ENCODE results near the gene TMEM179.

TMEM179 gene

DNA sequence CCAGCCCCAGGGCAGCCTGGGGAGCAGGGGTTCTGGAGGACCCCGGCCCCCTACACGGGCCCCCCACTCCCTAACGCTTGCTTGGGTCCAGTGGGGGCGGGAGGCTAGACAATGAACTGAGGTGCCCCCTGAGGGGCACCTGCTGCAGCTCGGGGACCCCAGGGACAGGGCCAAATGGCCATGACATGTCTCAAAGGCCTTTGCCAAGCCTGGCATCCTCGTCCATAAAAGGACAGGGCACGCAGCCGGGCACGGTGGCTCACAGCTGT is 36.7 kb downstream of the TMEM179 start:
- Histone ChIP-seq H3K4me1 (ENCODE audit: control insufficient read depth, insufficient read depth, low read length) (peaks cover 6% of the 10 kb centered on the region), H3K9ac (ENCODE audit: low read length) (no peak overlapping the region), H3K9me3 (ENCODE audit: control insufficient read depth, low read length) (no peaks in the 10 kb centered on the region), H3K36me3 (ENCODE audit: control insufficient read depth, insufficient read depth, low read length) (no peaks in the 10 kb centered on the region), H3K27me3 (ENCODE audit: control insufficient read depth, insufficient read depth, low read length) (peaks cover 48% of the 10 kb centered on the region), H3K4me3 (ENCODE audit: low read length) (no peak overlapping the region)

DNA sequence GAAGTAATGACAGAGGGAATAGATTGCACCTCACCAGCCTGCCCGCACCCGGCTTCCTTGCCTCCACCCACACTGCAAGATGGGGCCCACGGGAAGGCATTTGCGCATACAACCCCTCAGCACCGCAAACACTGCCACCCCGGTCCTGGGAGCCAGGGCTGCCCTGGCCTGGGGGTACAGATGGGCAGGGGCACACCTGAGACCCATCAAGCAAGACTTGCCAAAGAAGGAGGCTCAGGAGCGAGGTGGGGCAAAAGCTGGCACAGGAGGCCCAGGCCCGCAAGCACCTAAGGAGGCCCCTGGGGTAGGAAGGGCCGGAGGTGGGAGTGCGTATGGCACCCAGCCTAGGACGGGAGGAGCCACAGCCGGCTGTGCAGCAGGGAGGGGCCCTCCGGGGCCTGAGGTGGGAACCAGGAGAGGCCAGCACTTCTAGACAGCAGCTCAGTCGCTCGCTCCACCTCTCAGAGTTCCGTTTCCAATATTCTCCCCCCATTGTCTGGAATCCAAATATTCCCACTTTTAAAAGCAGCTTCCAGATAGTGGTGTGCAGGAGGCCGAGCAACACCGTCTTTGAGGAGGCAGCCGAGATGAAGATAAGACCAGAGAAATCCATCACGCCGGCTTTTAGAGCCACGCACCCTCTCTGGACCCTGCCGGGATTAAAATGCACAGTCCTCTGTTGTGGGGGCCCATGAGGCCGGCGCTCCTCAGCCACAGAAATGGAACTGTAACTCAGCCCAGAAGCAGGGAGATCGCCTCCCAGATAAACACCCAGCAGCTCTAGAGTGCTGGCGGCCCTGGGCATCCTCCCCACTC is 37.2 kb downstream of the TMEM179 start:
- H3K4me3 ChIP-seq (ENCODE audit: low read length): no peak overlapping the region
- peaks cover 6% of the 10 kb centered on the region for H3K4me1 ChIP-seq (ENCODE audit: control insufficient read depth, insufficient read depth, low read length)
- no peaks in the 10 kb centered on the region for H3K36me3 ChIP-seq (ENCODE audit: control insufficient read depth, insufficient read depth, low read length)
- peaks cover 48% of the 10 kb centered on the region for H3K27me3 ChIP-seq (ENCODE audit: control insufficient read depth, insufficient read depth, low read length)
- H3K9me3 ChIP-seq (ENCODE audit: control insufficient read depth, low read length): no peaks in the 10 kb centered on the region
- no peak overlapping the region for H3K9ac ChIP-seq (ENCODE audit: low read length)

DNA sequence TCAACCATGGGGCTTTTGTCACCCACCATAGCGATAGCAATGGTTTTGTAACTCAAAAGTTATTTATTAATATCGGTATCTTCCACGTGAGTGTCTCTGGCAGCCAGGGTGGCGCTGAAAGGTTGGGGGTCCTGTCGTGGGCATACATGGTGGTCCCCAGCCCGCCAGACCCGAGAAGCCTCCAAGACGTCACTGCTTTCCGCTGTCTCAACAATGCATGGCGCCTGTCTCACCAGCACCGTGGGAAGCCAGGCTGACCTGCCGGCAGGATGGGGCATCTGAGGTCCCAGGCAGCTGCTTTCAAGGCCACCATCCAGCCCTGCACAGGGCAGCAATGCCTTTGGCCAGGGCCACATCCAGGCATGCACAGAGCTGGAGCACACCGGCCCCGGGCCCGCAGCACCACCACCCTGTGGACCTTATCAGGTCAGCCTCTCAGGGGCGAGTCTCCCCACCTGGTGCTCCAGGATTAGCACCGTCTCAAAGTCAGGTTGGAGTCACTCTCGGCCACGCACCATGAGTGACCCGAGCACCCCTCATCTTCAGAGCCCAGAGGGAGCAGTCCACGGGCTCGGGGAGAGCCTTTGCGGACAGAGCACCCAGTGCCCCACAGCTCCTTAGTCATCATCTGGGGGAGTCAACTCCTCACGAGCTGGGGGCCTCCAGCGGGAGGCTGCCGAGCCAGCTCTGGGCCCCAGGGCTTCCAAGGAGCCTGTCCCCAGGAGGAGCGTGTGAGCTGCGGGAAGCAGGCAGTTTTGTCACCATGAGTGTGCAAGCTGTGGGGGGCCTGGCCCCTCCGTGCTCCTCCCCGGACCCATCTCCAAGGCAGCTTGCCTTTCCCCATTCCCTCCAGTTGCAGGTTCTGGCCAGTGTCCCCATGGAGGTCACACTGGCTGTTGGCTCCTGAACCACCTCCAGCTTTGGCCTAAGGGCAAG is 39.6 kb downstream of the TMEM179 start:
- no peak overlapping the region for H3K9ac ChIP-seq (ENCODE audit: low read length)
- peaks cover 42% of the 10 kb centered on the region for H3K27me3 ChIP-seq (ENCODE audit: control insufficient read depth, insufficient read depth, low read length)
- no peaks in the 10 kb centered on the region for H3K9me3 ChIP-seq (ENCODE audit: control insufficient read depth, low read length)
- H3K36me3 ChIP-seq (ENCODE audit: control insufficient read depth, insufficient read depth, low read length): no peaks in the 10 kb centered on the region
- H3K4me3 ChIP-seq (ENCODE audit: low read length): no peak overlapping the region
- H3K4me1 ChIP-seq (ENCODE audit: control insufficient read depth, insufficient read depth, low read length): peaks cover 6% of the 10 kb centered on the region

DNA sequence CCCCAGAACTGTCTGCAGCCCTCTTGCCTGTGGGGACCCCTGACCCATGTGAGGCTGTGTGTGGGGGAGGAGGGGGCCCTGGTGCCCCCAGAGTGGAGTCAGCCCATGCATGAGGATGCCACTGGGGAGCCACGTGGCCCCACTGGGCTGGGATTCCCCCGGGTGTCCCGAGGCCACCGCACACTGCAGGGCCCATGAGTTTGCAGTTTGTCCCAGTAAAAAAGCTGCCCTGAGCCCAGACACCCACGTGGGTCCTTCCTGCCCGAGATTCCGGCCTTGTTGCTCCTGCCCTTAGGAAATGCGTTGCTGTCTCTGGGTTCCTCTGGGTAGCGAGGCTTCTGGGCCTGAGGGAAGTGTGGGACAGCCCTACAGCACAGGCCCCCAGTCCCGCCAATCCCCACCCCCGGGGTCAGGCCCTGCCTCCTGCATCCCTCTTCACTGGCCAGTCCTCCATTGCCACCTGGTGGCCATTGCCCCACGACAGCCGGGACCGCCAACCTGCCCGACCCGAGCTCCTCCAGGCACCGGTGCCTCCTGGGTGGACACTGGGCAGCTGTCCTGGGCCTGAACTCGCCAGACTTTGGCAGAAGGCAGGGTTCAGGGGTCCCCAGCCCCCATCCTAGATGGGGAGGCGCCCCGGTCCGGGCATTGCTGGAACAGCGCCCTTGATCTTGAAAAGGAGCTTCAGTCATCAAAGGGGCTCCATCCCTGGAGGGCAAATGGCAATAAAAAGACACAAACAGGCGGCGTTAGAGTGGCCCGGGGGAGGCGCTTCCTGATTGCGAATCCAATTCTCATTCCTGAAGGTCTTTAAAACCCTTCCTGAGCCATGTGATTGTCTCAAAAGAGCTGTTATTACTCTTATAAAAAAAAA is 40.6 kb downstream of the TMEM179 start:
- no peaks in the 10 kb centered on the region for H3K9me3 ChIP-seq (ENCODE audit: control insufficient read depth, low read length)
- H3K9ac ChIP-seq (ENCODE audit: low read length): no peak overlapping the region
- H3K36me3 ChIP-seq (ENCODE audit: control insufficient read depth, insufficient read depth, low read length): no peaks in the 10 kb centered on the region
- peaks cover 6% of the 10 kb centered on the region for H3K4me1 ChIP-seq (ENCODE audit: control insufficient read depth, insufficient read depth, low read length)
- peaks cover 40% of the 10 kb centered on the region for H3K27me3 ChIP-seq (ENCODE audit: control insufficient read depth, insufficient read depth, low read length)
- no peak overlapping the region for H3K4me3 ChIP-seq (ENCODE audit: low read length)

DNA sequence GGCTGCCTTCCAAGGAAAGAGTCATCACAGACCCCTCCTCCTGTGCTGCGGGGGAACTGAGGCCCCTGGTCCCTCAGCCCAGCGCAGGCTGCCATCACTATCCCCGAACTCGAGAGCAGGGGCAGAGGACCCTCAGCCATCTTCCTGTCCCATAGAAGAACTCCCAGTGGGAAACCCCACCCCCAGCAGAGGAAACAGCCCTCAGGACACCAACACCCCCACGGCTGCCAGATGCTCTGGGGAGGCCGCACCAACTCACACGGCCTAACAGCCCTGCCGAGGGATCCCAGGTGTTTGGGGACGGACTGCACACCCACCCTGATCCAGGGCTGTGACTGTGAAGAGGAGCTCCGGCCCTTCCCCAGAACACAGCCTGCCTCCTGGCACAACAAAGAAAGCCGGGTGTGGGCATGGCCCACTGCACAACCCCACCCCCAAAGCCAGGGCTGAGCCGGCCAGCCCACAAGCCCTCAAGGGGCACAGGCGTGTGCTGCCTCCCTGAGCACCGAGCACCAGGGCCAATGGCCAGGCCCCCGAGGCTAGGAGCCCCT is 41.3 kb downstream of the TMEM179 start:
- peaks cover 40% of the 10 kb centered on the region for H3K27me3 ChIP-seq (ENCODE audit: control insufficient read depth, insufficient read depth, low read length)
- H3K4me1 ChIP-seq (ENCODE audit: control insufficient read depth, insufficient read depth, low read length): peaks cover 6% of the 10 kb centered on the region

DNA sequence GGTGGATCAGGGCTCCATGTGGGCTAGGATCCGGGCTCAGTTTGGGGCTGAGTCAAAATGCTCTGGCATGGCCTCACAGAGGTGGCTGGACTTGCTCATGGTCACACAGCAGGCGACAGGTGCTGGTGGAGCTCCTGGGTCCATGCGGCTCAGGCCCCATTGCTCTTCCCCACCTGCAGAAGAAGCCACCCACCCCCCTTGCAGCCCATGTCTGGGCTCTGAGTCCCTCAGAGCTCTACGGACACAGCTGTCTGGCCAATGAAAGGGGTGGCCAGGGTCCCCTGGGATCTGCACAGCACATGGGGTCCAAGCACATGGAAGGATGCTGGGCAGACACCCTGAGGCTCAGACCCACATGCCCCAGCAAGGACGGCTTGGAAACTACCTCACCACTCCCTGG is 42.0 kb downstream of the TMEM179 start:
- H3K27me3 ChIP-seq (ENCODE audit: control insufficient read depth, insufficient read depth, low read length): peaks cover 40% of the 10 kb centered on the region
- H3K9me3 ChIP-seq (ENCODE audit: control insufficient read depth, low read length): no peaks in the 10 kb centered on the region
- no peaks in the 10 kb centered on the region for H3K36me3 ChIP-seq (ENCODE audit: control insufficient read depth, insufficient read depth, low read length)
- peaks cover 6% of the 10 kb centered on the region for H3K4me1 ChIP-seq (ENCODE audit: control insufficient read depth, insufficient read depth, low read length)
- no peak overlapping the region for H3K4me3 ChIP-seq (ENCODE audit: low read length)
- H3K9ac ChIP-seq (ENCODE audit: low read length): no peak overlapping the region

More for the DNA sequence above, 41.3 kb downstream of the TMEM179 start:
- Histone ChIP-seq H3K4me3 (ENCODE audit: low read length) (no peak overlapping the region), H3K9me3 (ENCODE audit: control insufficient read depth, low read length) (no peaks in the 10 kb centered on the region), H3K36me3 (ENCODE audit: control insufficient read depth, insufficient read depth, low read length) (no peaks in the 10 kb centered on the region), H3K9ac (ENCODE audit: low read length) (no peak overlapping the region)

DNA sequence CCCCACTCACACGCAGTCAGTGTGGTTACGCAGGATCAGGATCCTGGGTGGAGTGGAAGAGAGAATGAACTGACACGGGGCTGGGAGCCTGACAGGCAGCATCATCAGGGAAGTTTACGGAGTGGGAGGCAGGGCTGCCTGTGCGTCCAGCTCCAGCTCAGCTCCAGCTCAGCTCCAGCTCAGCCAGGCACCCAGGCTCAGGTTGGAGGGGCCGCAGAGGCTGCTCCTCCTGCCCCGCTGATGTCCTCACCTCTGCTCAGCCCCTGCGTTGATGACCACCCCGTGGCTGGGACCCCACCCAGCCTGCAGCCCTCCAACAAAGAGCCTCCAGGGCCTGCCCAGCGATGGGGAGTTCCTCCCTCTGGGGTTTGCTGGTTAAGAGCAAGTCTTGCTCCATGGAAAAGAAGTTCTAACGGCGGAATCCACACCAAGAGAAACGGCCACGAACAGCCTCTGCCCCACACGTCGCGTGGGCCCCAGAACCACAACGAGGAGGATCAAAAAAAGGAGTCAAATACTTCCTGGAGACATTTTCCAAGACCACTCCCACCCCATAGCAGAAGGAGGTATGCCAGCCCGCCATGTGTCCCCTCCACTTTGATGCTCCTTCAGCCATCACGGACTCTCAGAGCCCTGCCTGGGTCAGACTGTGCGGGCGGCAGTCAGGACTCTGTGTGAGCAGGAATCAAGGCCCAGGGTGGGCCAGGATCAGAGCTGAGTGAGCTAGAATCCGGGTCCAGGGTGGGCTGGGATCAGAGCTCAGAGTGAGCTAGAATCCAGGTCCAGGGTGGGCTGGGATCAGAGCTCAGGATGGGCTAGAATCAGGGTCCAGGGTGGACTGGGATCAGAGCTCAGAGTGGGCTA is 42.7 kb downstream of the TMEM179 start:
- Histone ChIP-seq H3K9ac (ENCODE audit: low read length) (no peak overlapping the region), H3K27me3 (ENCODE audit: control insufficient read depth, insufficient read depth, low read length) (peaks cover 36% of the 10 kb centered on the region)

DNA sequence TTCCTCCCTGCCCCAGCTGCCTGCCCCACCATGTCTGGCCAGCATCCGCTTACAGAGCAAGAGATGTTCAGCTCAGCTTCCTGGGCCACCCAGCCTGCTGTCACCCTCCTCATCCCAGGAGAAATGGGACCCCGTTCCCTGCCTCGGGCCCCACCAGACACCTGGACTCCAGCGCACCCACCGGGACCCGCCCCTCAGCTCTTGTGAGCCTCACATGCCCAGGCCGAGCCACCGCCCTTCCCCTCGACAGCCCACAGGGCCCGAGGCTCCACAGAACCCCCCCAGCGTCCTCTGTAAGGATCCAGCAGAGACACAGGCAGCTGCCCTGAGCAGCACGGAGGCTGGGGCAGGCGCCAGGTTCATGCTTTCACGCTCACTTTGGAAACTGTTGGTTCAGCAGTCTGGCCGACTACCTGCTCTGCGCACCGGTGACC is 43.4 kb downstream of the TMEM179 start:
- H3K9me3 ChIP-seq (ENCODE audit: control insufficient read depth, low read length): no peaks in the 10 kb centered on the region
- no peaks in the 10 kb centered on the region for H3K36me3 ChIP-seq (ENCODE audit: control insufficient read depth, insufficient read depth, low read length)
- H3K4me3 ChIP-seq (ENCODE audit: low read length): no peak overlapping the region
- H3K4me1 ChIP-seq (ENCODE audit: control insufficient read depth, insufficient read depth, low read length): peaks cover 6% of the 10 kb centered on the region
- no peak overlapping the region for H3K9ac ChIP-seq (ENCODE audit: low read length)
- peaks cover 29% of the 10 kb centered on the region for H3K27me3 ChIP-seq (ENCODE audit: control insufficient read depth, insufficient read depth, low read length)

More for the DNA sequence above, 42.7 kb downstream of the TMEM179 start:
- H3K4me3 ChIP-seq (ENCODE audit: low read length): no peak overlapping the region
- H3K9me3 ChIP-seq (ENCODE audit: control insufficient read depth, low read length): no peaks in the 10 kb centered on the region
- no peaks in the 10 kb centered on the region for H3K36me3 ChIP-seq (ENCODE audit: control insufficient read depth, insufficient read depth, low read length)
- peaks cover 6% of the 10 kb centered on the region for H3K4me1 ChIP-seq (ENCODE audit: control insufficient read depth, insufficient read depth, low read length)

DNA sequence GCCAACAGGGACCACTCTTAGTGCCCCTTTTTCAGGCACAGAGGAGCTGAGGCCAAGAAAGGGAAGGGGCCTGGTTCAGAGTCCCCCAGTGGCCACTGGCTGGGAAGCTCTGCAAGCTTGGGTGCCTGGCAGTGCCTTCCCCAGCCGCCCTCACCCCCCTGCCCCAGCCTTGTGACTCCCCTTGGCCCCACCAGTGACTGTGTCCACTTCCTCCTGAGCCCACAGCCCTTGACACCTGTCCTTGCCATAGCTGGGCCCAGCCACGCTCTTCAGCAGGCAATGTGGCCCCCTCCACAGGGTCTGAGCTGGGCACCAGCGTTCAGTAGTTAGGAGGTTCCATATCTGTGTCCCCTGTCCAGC is 44.0 kb downstream of the TMEM179 start:
- Histone ChIP-seq H3K4me3 (ENCODE audit: low read length) (no peak overlapping the region), H3K36me3 (ENCODE audit: control insufficient read depth, insufficient read depth, low read length) (no peaks in the 10 kb centered on the region), H3K4me1 (ENCODE audit: control insufficient read depth, insufficient read depth, low read length) (peaks cover 6% of the 10 kb centered on the region), H3K9ac (ENCODE audit: low read length) (no peak overlapping the region), H3K27me3 (ENCODE audit: control insufficient read depth, insufficient read depth, low read length) (peaks cover 23% of the 10 kb centered on the region), H3K9me3 (ENCODE audit: control insufficient read depth, low read length) (no peaks in the 10 kb centered on the region)

DNA sequence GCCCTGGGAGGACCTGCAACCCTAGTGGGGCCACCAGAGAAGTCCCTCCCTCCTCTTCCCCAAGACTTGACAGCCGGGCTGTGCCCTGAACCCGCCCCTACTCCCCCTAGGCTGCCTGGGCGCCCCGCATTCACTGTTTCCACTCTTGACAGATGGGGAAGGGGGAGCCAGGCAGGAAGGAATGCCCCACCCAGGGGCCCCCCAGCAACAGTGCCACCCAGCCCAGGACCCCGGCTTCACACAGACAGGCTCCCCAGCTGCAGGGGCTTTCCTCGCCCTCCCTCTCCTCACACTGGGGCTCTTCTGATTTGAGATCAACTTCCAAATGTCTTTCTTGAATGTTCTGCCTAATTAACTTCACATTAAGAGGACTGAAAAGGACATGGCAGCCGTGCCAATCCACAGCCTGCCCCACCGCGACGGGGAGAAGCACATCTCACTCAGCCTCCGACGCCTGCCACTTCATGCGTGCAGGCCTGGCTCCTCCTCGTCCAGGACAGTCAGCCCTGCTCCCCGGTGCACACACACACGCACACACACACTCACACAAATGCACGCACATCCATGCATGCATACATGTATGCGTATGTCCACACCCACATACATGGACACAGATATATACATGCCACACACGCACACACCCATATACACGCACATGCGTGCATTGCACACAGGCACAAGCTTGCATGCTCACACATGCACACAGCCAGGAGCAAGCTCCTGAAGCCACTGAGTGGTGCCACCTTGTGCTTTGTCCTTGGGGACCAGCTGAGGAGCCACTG is 44.6 kb downstream of the TMEM179 start:
- Histone ChIP-seq H3K9ac (ENCODE audit: low read length) (no peak overlapping the region), H3K4me1 (ENCODE audit: control insufficient read depth, insufficient read depth, low read length) (peaks cover 6% of the 10 kb centered on the region), H3K36me3 (ENCODE audit: control insufficient read depth, insufficient read depth, low read length) (no peaks in the 10 kb centered on the region), H3K9me3 (ENCODE audit: control insufficient read depth, low read length) (no peaks in the 10 kb centered on the region), H3K4me3 (ENCODE audit: low read length) (no peak overlapping the region), H3K27me3 (ENCODE audit: control insufficient read depth, insufficient read depth, low read length) (peaks cover 19% of the 10 kb centered on the region)

Measured in mucosa of stomach (tissue), 1 donor.